Heart right ventricle (tissue), 16 donors: ENCODE data around the gene EEPD1. TPM values are rescaled to one million over a fixed set of nuclear protein-coding genes. Genes with fewer than 3 reads are reported as not detected.

Source experiments
- ATAC-seq, 8 donors: fragments of 200-7000 bp; cut with Tn5 transposase; one replicate each; pipeline ENCODE4 v1.9.1; 2020; ENCODE audit warnings: mild to moderate bottlenecking in 8 of 8, moderate library complexity in 8 of 8, moderate number of reproducible peaks in 1 of 8
- DNase-seq, 2 donors: peaks; one replicate each; pipeline ENCODE4 v3.0.0-alpha.2; 2020
- H3K27ac ChIP-seq, 10 donors: fragments of 200-600 bp; sonication (generic) in 2 of 10; one replicate each; pipeline versions ENCODE4 v1.5.0 to v1.8.0; 2020 to 2022; ENCODE audit warnings: mild to moderate bottlenecking in 3 of 10
- H3K27me3 ChIP-seq, 7 donors: fragments of 200-600 bp; one replicate each; pipeline ENCODE4 v1.8.0; 2021 to 2022; ENCODE audit warnings: mild to moderate bottlenecking in 2 of 7
- H3K36me3 ChIP-seq, 9 donors: fragments of 200-600 bp; sonication (generic) in 1 of 9; one replicate each; pipeline versions ENCODE4 v1.5.0 to v1.8.0; 2020 to 2022; ENCODE audit warnings: mild to moderate bottlenecking in 2 of 9
- H3K4me1 ChIP-seq, 9 donors: fragments of 200-600 bp; sonication (generic) in 1 of 9; one replicate each; pipeline versions ENCODE4 v1.5.0 to v1.8.0; 2020 to 2022; ENCODE audit warnings: mild to moderate bottlenecking in 4 of 9
- H3K4me3 ChIP-seq, 10 donors: fragments of 200-600 bp; sonication (generic) in 2 of 10; one replicate each; pipeline versions ENCODE4 v1.5.0 to v1.8.0; 2020 to 2022; ENCODE audit warnings: mild to moderate bottlenecking in 7 of 10, moderate library complexity in 2 of 10
- H3K9me3 ChIP-seq, 11 donors: fragments of 200-600 bp in 10 of 11; sonication (generic) in 2 of 11; one replicate each; pipeline versions ENCODE4 v1.5.0 to v1.8.0; 2013 to 2022; ENCODE audit warnings: mild to moderate bottlenecking in 2 of 11, control low read depth in 1 of 11, moderate library complexity in 1 of 11
- WGBS, 2 donors: extraction: QIAGEN DNeasy Blood & Tissue Kit; methylation state at CpG; one replicate each; pipeline ENCODE4 v1.1.7; 2013; ENCODE audit warnings: inconsistent platforms in 1 of 2; 5-methylcytosine and 5-hydroxymethylcytosine counted together
- intact Hi-C, 10 donors: fragments of 100-400 bp; cut with DNase I; formaldehyde crosslinking; loops; one replicate each; pipeline versions ENCODE4 v1.11.1 to v1.14.2; 2022
- polyA plus RNA-seq, 2 donors: library from polyadenylated mRNA; stranded (reverse); fragments of 200-250 nt; gene quantifications; one replicate each; pipeline ENCODE4 v1.2.3, GENCODE V29; 2013
- total RNA-seq, 10 donors: library from RNA; stranded (reverse); fragmentation: NEBNext Ultra II Directional in 3 of 10; extraction: Animal tissue kit (Norgen Biotek cat#: 25700) in 3 of 10; gene quantifications; one replicate each; pipeline versions ENCODE4 v1.2.1 to v1.2.4, GENCODE V29; 2021 to 2023
- TF ChIP-seq, protein P1 (sequence below), 9 donors: fragments of 200-600 bp; sonication (generic) in 2 of 9; IDR thresholded peaks; one replicate each; pipeline versions ENCODE4 v1.5.0 to v1.8.0; 2021 to 2022; ENCODE audit warnings: antibody characterized with exemption in 9 of 9, mild to moderate bottlenecking in 5 of 9, moderate library complexity in 1 of 9
- donor health status: Arrhythmogenic right ventricular cardiomyopathy.
- donor health status: ischemic (EF 13 %, LVEDD 7.1; RV severe dilation, severe dysfunction).
- donor health status: healthy with polysubstance abuse.
- donor health status: DM: no; HTN: yes; CAD: no.
- donor health status: DM: no; HTN: no; CAD: no.
- donor health status: ischemic (EF 25% LVEDD 6.9; RV normal size, moderate dysfunction).
- donor health status: ischemic (EF 25% LVEDD 5.7; RV mildly dilated, moderate dysfunction).
- donor health status: healthy.
- donor health status: DM: yes; HTN: yes; CAD: no.
- donor health status: Ischemic cardiomyopathy.
- donor health status: ischemic (EF 35%, LVEDD 5.7; RV mildly dilated, moderate dysfunction).
- donor health status: nonischemic (EF 11% LVEDD 7.7; RV severe dilation, severe dysfunction).
- donor health status: DM: yes; HTN: yes; CAD: no.
- donor health status: PGD.
- donor health status: ischemic (EF 29% LVEDD 5.4; RV normal size, mild dysfunction).
- donor health status: nonischemic (EF 23%, LVEDD 6.1; RV moderate dilation, normal function).

EEPD1 gene
- total and polyA plus RNA-seq, 12 donors, result 6.1 to 15.2 (median 8.4) TPM

DNA sequence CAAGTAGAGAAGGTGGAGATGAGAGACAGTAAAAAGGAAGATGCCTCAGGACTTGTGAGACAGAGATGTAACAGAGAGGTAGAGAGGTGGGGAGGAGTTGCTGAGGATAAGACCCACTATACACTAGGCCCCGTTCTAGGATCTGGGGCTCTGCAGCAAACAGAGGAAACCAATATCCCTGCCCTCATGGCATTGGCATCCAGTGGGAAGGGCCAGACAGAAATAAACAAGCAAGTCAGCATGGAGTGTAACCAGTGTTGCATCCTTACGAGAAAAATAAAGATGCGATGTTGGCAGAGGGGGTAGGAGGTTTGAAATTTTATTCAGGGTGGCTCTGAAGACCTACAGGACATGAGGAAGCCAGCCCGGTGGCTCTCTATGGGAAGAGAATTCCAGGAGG, 22.0 kb upstream of the EEPD1 start:
- H3K4me3 ChIP-seq, result no peak overlapping the region

DNA sequence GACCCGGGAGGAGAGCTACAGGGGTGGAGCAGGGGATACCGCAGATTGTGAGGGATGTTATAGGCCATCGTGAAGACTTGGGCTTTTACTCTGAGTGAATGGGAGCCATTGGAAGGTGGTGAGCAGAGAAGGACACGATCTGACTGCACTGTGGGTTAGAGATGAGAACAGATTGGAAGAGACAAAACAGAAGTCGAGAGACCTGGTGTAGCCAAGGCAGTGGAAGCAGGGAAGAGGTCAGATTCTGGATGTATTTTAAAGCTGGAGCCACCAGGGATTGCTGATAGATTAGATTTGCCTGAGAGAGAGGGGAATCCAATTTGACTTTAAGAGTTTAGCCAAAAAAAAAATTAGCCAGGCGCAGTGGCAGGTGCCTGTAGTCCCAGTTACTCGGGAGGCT, 21.6 kb upstream of the EEPD1 start:
- WGBS, 2 donors, result 82 to 91% methylated on average over 7 of the region's 7 CpGs

More for the DNA sequence above, 22.0 kb upstream of the EEPD1 start:
- no peaks in the 10 kb centered on the region for H3K9me3 ChIP-seq
- DNase-seq, result peak in 1 of 2 donors; percentile 43
- 47 to 84% methylated on average over 4 of the region's 4 CpGs for WGBS, 2 donors
- TF ChIP-seq, protein P1, sequence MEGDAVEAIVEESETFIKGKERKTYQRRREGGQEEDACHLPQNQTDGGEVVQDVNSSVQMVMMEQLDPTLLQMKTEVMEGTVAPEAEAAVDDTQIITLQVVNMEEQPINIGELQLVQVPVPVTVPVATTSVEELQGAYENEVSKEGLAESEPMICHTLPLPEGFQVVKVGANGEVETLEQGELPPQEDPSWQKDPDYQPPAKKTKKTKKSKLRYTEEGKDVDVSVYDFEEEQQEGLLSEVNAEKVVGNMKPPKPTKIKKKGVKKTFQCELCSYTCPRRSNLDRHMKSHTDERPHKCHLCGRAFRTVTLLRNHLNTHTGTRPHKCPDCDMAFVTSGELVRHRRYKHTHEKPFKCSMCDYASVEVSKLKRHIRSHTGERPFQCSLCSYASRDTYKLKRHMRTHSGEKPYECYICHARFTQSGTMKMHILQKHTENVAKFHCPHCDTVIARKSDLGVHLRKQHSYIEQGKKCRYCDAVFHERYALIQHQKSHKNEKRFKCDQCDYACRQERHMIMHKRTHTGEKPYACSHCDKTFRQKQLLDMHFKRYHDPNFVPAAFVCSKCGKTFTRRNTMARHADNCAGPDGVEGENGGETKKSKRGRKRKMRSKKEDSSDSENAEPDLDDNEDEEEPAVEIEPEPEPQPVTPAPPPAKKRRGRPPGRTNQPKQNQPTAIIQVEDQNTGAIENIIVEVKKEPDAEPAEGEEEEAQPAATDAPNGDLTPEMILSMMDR (IDR thresholded peaks at IDR 0.05), result no peak
- H3K27me3 ChIP-seq, result no peaks in the 10 kb centered on the region
- no peaks in the 10 kb centered on the region for H3K36me3 ChIP-seq
- peak in 3 of 8 donors; percentile 39 to 80 (median 66) for ATAC-seq
- peak overlapping the region in 2 of 10 donors; percentile 83 to 85 for H3K27ac ChIP-seq
- intact Hi-C loops, result no loop called here
- peaks cover 10 to 49% (median 25%) of the 10 kb centered on the region in 9 donors for H3K4me1 ChIP-seq

DNA sequence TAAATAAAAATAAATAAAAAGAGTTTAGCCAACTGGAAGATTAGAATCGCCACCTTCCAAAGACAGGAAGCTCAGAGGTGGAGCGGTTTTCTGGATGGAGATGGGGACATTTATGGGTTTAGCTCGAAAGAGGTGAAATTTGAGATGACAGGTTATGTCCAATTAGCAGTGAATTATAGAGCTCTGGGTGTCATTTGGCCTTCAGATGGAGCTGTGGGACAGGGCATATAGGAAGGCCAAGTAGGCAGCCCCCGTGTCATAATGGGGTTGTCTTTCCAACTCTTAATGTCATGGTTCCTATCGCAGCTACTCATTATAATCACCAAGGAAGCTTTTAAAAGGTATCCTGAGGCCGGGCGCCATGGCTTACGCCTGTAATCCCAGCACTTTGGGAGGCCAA, 21.0 kb upstream of the EEPD1 start:
- H3K27ac ChIP-seq, result peak overlapping the region in 2 of 10 donors; percentile 83 to 85
- no peaks in the 10 kb centered on the region for H3K9me3 ChIP-seq
- intact Hi-C loops, result no loop called here
- ATAC-seq (no peak), DNase-seq (no peak)
- no peaks in the 10 kb centered on the region for H3K36me3 ChIP-seq
- 94 to 95% methylated on average over 8 of the region's 8 CpGs for WGBS, 2 donors
- H3K4me3 ChIP-seq, result no peak overlapping the region
- TF ChIP-seq, protein P1 (IDR thresholded peaks at IDR 0.05), result peak in 1 of 9 donors; percentile 6
- H3K4me1 ChIP-seq, result peaks cover 10 to 49% (median 22%) of the 10 kb centered on the region in 9 donors
- no peaks in the 10 kb centered on the region for H3K27me3 ChIP-seq

More for the DNA sequence above, 21.6 kb upstream of the EEPD1 start:
- TF ChIP-seq, protein P1 (IDR thresholded peaks at IDR 0.05), result no peak
- H3K9me3 ChIP-seq, result no peaks in the 10 kb centered on the region
- DNase-seq, result no peak
- H3K4me3 ChIP-seq, result no peak overlapping the region
- H3K27me3 ChIP-seq, result no peaks in the 10 kb centered on the region
- no peak for ATAC-seq
- intact Hi-C loops, result no loop called here
- H3K27ac ChIP-seq, result peak overlapping the region in 2 of 10 donors; percentile 83 to 85
- H3K4me1 ChIP-seq, result peaks cover 10 to 49% (median 25%) of the 10 kb centered on the region in 9 donors
- no peaks in the 10 kb centered on the region for H3K36me3 ChIP-seq

DNA sequence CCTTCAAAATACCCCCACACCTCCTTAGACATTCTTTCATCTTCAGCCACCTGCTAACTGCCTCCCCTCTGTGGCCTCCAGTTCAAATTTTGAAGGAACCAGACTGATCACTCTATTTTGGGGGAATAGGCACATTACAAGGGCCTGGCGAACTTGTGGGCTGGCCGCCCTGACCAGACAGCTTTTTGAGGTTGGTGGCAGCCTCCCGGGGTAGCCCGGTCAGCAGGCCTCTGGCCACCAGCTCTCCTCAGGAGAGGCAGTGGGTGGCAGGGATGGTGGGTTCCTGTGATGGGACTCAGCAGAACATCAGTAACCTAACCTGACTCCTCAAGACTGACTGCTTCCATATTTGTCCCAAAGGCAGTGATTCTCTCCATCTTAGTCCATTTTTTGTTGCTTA, 17.4 kb upstream of the EEPD1 start:
- H3K4me1 ChIP-seq, result peaks cover 0 to 23% (median 3%) of the 10 kb centered on the region in 9 donors
- TF ChIP-seq, protein P1 (IDR thresholded peaks at IDR 0.05), result no peak
- 96 to 98% methylated on average over 4 of the region's 4 CpGs for WGBS, 2 donors
- DNase-seq, result no peak
- H3K27me3 ChIP-seq, result no peaks in the 10 kb centered on the region
- peaks cover 0 to under 1% (median 0%) of the 10 kb centered on the region in 11 donors for H3K9me3 ChIP-seq
- intact Hi-C loops, result no loop called here
- H3K27ac ChIP-seq, result no peak overlapping the region
- H3K36me3 ChIP-seq, result no peaks in the 10 kb centered on the region
- no peak for ATAC-seq
- H3K4me3 ChIP-seq, result no peak overlapping the region
